ENCODE results near the gene FILIP1.
"Not testable (repeated sequence)": the region's sequence is repeated elsewhere in the genome, so short reads cannot be mapped to it uniquely, and the experiment has no call there.

Gene FILIP1

DNA sequence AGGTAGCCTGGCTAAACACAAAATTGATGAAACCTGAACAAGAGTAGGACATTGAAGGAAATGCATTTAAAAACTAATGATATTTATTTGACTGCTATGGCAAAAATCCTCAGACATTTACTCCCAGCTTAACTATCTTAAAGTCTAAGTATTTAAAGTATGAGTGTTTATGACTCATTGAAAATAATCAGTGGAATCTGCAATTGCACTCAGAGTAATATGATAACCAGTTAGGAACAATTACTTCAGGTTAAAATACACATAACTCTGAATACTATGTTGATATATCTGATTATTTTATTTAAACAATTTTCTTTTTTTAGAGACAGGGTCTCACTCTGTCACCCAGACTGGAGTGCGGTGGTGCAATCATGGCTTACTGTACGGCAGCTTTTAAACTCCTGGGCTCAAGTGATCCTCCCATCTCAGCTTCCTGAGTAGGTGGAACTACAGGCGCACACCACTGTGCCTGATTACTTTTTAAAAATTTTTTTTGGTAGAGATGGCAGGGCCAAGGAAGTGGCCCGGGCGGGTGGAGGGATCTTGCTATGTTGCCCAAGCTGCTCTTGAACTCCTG lies 43.9 kb downstream of the FILIP1 start:
- no peak for DNase-seq (ENCODE audit: low read depth)

DNA sequence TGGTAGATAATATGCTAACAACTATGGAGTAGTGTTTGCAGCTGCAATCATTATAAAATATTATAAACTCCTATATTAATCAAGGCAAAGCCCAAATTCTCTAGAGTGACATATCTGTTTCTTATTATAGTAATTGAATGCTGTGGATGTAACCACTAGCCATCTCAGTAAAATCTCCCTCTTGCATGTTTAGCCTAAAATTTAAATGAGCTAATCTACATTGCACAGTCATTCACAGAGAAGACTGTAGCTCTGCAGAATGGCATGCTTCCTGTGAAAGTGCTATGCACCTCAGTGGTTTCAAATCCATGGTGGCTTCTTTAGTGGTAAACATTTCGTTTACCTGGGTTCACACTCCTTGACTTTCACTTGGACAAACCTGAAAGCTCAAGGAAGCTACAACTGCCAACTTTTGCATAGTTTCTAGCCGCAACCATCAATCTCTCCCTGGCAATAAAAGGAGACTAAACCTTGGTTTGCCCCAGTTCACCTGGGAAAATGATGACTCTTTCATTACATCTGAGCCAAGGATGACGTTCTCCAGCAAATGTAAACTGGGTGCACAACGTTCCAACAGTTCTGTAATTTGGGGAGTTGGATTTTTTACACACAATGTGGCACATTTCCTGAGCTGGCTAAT lies 47.2 kb downstream of the FILIP1 start:
- no peak for DNase-seq (ENCODE audit: low read depth)

DNA sequence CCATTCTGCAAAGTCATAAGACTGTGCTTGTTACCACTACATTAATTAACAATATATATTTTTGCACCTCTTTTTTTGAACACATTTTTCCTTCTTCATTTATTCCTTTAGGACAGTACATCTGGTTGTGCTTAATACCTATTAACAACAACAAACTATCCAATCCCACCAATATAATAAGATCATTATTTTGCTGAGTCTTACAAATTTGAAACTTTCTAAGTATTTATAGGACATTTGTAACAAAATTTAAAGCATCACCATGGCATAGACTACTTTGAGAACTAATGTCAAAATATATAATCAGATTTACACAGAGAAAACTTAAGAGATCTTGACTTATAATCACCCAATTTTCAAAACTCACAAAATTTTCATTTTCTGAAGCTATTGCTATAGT lies 47.9 kb downstream of the FILIP1 start:
- DNase-seq (ENCODE audit: low read depth), result no peak

- DNase-seq (ENCODE audit: low read depth), result no peak
These were observed 48.7 kb downstream of the FILIP1 start for GRCh38 chr6:75444899-75445298.

- DNase-seq (ENCODE audit: low read depth), result not testable (repeated sequence)
These were observed 51.7 kb downstream of the FILIP1 start for GRCh38 chr6:75441883-75442282.

GRCh38 chr6:75441479-75441878 lies 52.1 kb downstream of the FILIP1 start:
- not testable (repeated sequence) for DNase-seq (ENCODE audit: low read depth)

DNA sequence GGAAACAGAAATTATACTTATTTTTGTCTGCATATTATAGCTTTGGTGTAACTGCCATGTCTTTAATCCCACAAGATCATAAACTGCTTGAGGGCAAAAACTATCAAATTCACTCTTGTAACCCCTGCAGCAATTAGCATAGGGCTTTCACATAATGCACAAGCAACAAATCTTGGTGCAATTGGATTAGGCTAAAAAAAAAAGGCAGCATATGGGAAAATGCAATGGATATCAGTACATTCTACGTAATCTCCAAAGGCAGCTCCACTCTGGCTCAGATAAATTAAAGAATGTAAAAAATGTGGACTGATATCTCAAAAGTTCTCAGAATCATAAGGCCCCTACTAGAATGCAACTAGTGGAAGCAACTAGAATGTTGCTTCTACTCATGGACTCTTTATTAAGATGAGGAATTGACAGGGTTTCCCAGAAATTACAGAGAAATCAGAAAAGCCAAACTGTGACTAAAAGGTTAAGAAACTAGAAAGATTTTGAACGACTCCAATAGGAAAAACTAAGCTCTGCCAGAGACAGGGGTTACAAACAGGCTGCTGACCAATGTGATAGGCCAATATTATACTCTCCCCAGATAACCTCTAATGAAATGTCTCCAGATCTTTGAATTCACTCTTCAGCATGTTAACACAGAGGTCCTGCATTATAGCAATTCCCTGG lies 55.0 kb downstream of the FILIP1 start:
- no peak for DNase-seq (ENCODE audit: low read depth)

GRCh38 chr6:75438013-75438431 lies 55.6 kb downstream of the FILIP1 start:
- no peak for DNase-seq (ENCODE audit: low read depth)

GRCh38 chr6:75437421-75437891 lies 56.1 kb downstream of the FILIP1 start:
- DNase-seq (ENCODE audit: low read depth), result no peak

DNA sequence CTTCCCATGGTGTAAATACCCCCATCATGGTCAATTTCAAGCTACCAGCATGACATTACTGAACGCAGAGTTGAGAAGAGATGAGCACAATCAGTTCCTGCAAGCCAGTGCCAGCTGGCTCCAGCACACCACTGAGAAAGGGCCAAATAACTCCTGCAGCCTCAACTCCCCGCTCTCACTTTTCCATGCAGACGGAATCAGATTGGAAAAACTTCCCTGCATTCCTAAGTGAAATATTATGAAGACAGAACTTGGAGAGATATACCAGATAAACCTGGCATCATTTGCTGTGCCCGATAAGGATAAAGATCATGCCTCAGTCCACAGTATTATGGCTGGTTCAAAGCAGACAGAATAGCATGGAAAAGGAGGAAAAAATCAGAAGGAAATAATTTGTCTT lies 56.7 kb downstream of the FILIP1 start:
- DNase-seq (ENCODE audit: low read depth), result no peak

DNA sequence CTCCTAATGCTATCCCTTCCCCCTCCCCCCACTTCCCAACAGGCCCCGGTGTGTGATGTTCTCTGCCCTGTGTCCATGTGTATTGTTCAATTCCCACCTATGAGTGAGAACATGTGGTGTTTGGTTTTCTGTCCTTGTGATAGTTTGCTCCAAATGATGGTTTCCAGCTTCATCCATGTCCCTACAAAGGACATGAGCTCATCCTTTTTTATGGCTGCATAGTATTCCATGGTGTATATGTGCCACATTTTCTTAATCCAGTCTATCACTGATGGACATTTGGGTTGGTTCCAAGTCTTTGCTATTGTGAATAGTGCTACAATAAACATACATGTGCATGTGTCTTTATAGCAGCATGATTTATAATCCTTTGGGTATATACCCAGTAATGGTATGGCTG lies 60.8 kb downstream of the FILIP1 start:
- DNase-seq (ENCODE audit: low read depth), result not testable (repeated sequence)

DNA sequence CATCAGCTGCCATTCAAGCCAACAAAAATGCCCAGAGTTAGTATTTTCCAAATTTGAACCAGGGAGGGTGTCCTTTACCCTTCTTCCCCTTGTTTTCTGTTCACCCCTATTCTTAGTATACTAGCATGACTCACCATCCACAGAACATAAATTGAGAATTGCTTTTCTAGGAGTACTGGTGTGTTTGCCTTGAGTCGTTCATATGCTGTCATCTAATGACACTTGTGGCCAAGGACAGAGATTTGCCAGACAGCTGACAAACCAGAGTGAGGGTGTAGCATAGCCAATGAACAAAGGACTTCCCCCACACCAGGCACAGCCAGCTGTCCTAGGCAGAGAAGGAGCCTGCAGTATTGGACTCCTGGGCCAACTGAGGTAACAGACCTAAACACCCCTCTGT lies 62.2 kb downstream of the FILIP1 start:
- DNase-seq (ENCODE audit: low read depth), result no peak

GRCh38 chr6:75430631-75431325 lies 62.8 kb downstream of the FILIP1 start:
- DNase-seq (ENCODE audit: low read depth), result no peak

GRCh38 chr6:75429061-75429703 lies 64.4 kb downstream of the FILIP1 start:
- no peak for DNase-seq (ENCODE audit: low read depth)

GRCh38 chr6:75428204-75428603 lies 65.4 kb downstream of the FILIP1 start:
- no peak for DNase-seq (ENCODE audit: low read depth)

GRCh38 chr6:75427329-75427728 lies 66.3 kb downstream of the FILIP1 start:
- no peak for DNase-seq (ENCODE audit: low read depth)

- no peak for DNase-seq (ENCODE audit: low read depth)
These were observed 68.7 kb downstream of the FILIP1 start for GRCh38 chr6:75424618-75425548.

GRCh38 chr6:75423386-75423785 lies 70.2 kb downstream of the FILIP1 start:
- DNase-seq (ENCODE audit: low read depth), result no peak

GRCh38 chr6:75422024-75422639 lies 71.5 kb downstream of the FILIP1 start:
- no peak for DNase-seq (ENCODE audit: low read depth)

GRCh38 chr6:75421316-75422023 lies 72.1 kb downstream of the FILIP1 start:
- no peak for DNase-seq (ENCODE audit: low read depth)

Data from activated T-cell treated with anti-CD3 and anti-CD28 coated beads for 48 hours (primary cell).